ENCODE results near the gene DPF1. TPM values are rescaled to one million over a fixed set of nuclear protein-coding genes. Genes with fewer than 3 reads are reported as not detected.
"Not testable (repeated sequence)": the region's sequence is repeated elsewhere in the genome, so short reads cannot be mapped to it uniquely, and the experiment has no call there.

Gene DPF1
- total RNA-seq (2014; rRNA removed; shearing (Covaris generic)), result 6.4 and 19.2 TPM in 2 replicates

DNA sequence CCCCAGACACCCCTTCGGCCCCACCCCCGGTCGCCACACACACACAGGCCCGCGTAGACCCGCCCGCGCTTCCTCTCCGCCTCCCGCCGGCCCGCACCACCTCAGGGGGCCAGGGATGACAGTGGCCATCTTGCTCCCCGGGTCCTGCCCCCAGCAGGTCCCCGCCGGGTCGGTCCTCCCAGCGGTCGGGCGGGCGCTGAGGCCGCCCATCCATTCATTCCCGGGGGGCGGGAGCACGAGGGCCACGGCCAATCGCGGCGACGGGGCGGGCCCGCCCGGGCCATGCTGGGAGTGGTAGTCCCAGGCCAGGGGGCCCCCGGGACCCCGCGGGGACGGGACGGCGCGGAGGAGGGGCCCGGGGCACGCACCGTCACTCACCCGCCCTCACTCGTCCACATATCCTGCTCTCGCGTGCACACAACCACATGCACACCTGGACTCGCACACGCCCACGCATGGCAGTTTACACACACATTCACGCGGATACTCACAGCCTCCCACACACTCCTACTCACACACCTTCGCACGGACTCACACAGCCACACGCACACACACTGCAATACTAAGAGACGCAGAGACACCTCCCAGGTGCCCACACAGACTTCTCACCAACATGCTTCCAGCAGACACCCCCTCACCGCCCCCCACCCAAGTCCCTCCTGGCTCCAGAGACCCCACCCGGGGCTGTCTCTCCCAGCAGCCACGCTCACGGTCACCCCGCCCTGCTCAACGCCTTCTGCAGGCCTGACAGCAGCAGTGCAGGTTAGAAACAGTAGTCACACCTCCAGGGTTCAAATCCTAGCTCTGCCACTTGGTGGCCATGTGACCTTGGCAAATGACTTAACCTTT is at the start of gene DPF1:
Gene DPF1 (minus strand): TSS at position 209 of the 849 bp plus-strand sequence. CDS start 80 bp downstream, at position 129.
- peak; percentile 60 for DNase-seq (ENCODE audit: low spot score)

DNA sequence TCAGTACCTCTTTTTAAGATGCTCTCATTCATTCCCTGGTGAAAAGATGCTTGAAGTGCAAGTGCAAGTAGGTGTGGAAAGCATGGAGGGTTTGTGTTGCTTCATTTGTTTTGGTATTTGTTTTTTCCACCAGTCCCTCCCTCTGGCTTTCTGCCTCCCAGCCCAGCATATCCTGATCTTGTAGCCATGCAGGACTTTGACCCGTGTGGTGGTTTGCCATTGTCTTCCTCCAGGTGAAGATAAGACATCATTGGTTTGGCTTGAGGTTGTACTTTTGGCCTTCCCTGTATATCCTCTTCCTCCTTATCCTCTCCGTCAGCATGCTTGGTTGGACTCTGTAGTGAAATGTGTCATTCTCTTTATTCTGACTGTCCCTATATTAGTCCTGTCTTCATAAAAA is 49.5 kb upstream of the DPF1 start:
- no peak for DNase-seq (ENCODE audit: low spot score)

DNA sequence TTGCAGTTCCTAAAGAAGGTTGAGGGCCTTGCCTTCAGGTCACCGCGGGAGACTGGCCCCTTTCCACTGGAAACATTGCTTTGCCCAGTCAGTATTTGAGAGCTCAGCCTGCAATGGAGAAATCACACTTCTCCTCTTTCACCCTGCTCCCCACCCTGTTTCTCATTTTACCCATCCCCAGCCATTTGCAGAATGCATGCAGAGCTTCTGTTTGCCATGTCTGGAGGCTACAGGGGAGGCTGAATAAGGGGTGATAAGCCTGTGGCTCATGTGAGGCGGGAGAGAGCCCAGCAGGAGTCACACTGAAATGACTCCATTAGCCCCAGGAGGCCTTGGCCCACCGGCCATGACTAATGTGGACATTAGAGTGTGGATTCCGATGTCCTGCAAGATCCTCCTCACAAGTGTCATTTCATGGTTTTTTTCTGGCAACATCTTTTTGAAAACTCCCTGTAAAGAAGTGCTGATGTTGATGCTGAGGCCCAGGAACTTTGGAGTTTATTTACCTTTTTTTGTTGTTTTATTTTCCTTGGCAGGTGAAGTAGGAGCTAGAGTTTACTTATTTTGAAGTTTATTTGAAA is 46.7 kb upstream of the DPF1 start:
- DNase-seq (ENCODE audit: low spot score), result peak; percentile 90

DNA sequence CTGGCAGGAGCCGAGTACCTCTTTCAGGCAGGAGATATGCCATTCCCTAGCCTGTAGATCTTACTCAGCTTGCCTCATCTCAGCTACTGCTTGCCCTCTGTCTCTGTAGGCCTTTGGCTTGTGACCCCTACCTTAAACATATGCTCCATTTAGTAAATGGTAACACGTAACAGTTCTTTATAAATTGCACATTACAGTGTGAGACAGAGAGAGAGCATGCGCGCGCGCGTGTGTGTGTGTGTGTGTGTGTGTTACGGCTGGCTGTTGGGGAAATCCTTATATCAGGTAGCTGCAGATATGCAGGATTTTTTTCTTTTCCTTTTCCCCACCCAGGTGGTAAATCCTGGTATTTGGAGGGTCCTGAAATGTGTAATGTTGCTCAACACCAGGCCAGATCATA is 44.5 kb upstream of the DPF1 start:
- DNase-seq (ENCODE audit: low spot score), result no peak

DNA sequence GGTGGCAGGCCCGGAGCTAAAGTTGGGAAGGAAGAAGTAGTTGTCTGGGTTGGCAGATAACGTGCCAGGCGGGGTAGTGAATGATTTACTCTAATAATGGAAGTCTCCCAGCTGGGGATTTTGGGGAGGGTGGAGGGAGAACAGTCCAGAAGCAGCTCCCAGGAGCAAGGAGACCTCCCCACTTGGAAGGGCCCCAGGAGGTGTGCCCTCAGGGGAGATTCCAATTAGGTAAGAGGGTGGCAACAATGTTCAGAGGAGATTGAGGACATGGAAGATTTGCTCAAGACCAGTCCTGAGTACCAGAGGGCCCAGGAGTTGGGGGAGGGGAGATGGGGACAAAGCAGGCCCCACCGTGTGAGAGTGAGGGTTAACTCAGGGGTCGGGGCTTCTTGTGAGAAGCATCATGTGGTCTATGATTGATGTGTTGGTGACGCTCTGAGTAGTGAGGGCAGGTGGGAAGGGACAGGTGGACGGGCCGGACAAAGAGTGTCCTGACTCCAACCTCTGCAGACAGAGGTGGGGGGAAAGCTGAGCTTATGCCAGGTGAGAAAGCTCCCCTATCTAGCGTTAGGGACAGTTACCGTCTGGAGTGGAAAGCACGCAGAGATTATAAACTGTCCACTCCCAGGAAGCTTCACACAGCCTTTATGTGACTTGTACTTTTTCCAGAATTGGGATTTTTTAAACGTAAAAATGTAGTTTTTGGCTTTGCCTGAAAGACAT is 43.9 kb upstream of the DPF1 start:
- DNase-seq (ENCODE audit: low spot score), result no peak

DNA sequence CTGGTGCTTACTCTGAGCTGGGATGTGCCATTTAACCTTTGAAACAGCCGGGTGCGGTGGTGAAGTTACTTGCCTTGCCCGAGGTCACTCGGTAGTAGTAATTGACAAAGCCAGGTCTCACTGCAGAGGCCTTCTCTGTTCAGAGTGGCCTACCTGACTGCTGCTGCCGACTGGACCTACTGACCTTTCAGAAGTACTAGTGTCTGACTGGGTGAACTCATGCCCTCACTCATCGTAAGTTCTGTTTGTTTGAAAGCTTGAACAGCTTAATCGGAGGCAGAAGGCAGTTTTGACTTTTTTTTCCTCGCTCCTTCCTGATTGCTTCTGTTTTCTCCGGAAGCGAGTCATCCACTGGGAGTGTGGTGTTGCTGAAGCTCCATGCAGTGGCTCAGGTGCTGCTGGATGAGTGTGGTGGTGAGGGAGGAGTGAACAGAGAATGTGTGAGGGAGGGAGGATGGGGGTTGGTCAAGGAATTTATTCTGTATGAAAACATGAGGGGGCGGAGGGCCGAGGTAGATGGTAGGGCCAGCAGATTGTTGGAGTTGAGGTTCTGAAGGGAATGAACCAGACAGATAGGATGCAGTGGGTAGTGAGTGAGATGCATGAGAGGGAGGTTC is 43.1 kb upstream of the DPF1 start:
- peak; percentile 81 for DNase-seq (ENCODE audit: low spot score)

DNA sequence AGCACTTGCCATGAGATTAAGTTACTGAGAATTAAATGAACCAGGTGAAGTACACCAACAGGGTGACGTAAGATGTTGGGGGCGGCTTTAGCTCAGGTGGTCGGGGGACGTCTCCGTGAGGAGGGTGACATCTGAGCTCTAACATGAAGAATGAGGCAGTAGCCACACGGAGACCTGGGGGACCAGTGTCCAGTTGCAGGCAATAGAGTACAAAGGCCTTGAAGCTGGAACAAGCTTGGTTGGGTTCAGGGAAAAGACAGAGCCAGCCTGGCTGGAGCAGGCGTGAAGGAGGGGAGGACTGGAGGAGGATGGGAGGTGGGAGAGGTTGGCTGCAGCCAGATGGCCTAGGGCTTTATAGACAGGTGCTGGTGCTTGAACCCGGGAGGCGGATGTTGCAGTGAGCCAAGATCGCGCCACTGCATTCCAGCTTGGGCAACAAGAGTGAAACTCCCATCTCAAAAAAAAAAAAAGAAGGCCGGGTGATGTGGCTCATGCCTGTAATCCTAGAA is 42.0 kb upstream of the DPF1 start:
- DNase-seq (ENCODE audit: low spot score), result no peak

DNA sequence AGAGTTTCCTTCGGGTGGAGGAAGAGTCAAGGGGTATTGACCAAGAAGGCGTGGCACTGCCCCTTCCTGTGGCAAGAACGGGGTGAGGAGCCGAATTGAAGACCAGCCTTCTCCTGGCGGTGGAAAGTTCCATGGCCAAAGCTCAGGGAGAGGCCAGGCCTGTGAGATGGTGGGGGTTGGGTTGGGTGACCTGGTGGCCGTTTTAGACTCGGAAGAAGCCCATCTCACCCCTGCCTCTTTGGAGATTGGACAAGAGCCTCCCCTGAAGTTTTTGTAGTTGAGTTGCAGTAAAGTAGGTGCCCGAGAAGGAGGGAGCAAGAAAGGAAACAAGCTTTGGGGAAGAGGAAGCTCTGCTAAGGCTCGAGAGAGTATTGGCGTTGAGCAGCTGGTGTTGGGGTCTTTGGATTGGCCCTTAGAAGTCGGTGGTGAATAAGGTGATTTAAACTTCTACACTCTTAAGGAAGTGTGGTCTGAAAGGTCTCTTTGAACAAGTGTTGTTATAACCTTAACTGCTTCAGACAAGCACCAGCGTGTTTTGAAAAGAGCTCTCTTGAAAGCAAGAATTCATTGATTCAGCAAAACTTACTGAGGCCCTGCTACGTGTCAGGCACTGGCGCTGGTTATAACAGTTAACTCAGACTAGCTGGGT is 41.3 kb upstream of the DPF1 start:
- DNase-seq (ENCODE audit: low spot score), result no peak

DNA sequence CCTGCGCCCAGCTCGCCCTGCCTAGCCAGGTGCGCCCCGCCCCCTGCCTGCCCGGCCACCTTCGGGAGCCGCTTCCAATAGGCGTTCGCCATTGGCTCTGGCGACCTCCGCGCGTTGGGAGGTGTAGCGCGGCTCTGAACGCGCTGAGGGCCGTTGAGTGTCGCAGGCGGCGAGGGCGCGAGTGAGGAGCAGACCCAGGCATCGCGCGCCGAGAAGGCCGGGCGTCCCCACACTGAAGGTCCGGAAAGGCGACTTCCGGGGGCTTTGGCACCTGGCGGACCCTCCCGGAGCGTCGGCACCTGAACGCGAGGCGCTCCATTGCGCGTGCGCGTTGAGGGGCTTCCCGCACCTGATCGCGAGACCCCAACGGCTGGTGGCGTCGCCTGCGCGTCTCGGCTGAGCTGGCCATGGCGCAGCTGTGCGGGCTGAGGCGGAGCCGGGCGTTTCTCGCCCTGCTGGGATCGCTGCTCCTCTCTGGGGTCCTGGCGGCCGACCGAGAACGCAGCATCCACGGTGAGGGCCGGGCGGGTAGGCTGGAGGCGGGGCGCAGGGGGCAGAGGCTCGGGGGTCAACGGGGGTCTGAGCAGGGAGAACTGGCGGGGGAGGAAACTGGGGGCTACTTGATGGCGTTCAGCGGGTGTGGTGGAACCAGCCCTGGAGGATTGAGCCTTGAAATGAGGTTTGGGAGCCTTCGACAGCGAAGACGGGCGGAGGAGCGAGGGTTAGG is 40.6 kb upstream of the DPF1 start, which contains the start of gene SPINT2:
Gene SPINT2 (plus strand): TSS at position 88 of the 727 bp plus-strand sequence. CDS start 320 bp downstream, at position 408.
- no peak for DNase-seq (ENCODE audit: low spot score)

DNA sequence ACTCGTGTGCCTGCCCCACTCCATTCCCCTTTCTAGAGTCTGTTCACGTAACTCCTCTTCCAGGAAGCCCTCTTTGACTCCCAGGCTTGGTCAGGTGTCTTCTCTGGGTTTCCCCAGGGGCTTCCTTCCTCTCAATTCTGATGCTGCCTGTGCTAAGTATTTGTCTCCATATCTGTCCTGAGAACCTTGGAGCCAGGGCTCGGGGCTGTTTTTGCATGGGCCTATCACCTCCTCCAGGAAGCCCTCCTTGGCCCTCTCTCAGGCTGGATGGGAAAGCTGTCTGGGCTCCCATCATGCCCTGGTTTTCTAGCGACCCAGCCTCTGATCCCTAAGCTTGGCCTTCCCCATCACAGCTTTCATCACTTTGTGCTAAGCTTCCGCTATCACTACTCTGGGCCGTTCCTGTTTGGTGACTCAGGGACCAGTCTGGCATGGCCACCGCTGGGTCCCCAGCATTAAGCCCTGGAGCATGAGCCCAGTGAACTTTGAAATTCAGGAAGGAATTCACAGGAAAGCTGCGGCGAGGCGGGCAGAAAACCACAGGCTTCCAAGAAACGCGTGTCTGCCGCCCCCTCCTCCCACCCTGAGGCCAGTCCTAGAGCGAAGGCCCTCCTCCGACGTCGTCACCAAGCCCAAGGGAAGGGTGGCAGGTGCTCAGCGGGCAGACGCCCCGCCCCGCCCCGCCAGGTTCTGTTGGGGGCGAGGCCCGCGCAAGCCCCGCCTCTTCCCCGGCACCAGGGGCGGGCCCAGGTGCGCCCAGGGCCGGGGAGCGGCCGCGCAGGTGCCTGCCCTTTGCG is 39.9 kb upstream of the DPF1 start:
- DNase-seq (ENCODE audit: low spot score), result peak; percentile 41

DNA sequence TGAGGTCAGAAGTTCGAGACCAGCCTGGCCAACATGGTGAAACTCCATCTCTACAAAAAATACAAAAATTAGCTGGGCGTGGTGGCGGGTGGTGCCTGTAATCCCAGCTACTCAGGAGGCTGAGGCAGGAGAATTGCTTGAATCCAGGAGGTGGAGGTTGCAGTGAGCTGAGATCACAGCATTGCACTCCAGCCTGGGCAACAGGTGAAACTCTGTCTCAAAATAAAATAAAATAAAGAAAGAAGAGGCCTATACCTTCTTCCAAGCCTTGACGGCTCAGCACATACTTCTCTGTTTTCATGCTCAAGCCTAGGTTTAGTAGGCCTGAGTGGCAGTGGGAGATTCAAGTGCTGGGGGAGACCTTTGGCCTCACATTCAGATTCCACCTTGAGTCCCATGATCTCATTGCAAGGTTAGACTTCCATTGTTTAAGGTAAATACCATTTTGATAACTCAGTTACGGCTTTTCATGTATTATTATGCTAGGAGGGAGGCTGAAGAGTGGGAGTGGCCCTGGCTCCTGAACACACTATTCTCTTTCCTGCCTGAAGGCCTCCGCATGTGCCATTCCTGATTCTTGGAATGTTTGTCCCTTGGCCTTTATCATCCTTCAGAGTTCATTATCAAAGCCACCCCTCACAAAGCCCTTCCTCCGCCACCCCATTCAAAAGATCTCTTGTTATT is 38.7 kb upstream of the DPF1 start:
- DNase-seq (ENCODE audit: low spot score), result no peak

DNA sequence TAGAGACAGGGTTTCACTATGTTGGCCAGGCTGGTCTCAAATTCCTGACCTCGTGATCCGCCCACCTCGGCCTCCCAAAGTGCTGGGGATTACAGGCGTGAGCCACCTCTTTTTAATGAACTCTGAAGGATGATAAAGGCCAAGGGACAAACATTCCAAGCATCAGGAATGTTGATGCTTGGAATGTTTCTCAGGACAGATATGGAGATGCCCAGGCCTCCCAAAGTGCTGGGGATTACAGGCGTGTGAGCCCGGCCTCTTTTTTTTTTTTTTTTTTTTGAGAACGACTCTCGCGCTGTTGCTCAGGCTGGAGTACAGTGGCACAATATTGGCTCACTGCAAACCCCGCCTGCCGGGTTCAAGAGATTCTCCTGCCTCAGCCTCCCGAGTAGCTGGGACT is 37.9 kb upstream of the DPF1 start:
- not testable (repeated sequence) for DNase-seq (ENCODE audit: low spot score)

DNA sequence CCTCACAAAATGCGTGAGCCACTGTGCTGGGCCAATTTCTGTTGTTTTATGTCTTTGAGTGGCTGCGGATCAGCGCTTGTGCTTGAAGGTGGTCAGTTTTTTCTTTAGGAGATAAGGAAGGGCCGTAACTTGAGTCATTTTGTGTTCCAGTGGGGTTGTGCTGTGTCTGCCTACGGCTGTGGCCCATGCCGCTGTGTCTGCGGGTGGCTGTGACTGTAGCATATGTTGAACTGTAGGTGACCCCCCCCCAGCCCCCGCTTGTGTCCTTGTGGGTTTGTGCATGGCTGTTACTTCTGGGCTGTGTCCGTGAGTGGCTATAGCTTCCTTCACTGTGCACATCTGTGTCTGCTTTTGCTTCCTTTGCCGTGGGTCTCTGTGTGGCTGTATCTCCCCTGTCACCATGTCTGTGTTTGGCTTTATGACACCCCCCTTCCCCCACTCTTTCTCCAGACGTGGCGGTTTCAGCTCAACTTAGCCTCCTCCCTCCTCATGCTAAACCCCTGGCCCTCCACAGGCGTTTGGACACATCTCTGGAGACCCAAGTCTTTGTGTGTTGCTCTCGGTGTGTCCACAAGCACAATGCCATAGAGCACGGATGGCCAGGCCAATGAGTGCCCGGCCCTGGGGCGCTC is 31.5 kb upstream of the DPF1 start:
- DNase-seq (ENCODE audit: low spot score), result no peak

DNA sequence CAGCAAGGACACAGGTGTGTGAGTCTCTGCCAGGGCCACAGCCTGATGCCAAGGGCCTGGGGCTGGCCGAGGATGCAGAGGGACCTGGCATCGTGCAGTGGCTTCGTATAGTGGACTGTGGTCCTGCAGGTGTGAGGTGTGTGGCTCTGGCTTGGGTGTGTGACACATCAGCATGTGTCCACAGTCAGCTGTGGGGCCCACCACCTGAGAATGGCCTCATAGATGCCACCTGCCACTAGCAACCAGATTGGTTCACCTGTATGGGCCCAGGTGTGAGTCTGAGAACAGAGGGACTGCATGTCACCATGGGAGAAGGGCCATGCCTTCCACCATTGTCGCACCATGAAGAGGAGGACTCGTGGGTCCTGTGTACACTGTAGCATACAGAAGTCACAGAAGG is 29.8 kb upstream of the DPF1 start:
- no peak for DNase-seq (ENCODE audit: low spot score)

DNA sequence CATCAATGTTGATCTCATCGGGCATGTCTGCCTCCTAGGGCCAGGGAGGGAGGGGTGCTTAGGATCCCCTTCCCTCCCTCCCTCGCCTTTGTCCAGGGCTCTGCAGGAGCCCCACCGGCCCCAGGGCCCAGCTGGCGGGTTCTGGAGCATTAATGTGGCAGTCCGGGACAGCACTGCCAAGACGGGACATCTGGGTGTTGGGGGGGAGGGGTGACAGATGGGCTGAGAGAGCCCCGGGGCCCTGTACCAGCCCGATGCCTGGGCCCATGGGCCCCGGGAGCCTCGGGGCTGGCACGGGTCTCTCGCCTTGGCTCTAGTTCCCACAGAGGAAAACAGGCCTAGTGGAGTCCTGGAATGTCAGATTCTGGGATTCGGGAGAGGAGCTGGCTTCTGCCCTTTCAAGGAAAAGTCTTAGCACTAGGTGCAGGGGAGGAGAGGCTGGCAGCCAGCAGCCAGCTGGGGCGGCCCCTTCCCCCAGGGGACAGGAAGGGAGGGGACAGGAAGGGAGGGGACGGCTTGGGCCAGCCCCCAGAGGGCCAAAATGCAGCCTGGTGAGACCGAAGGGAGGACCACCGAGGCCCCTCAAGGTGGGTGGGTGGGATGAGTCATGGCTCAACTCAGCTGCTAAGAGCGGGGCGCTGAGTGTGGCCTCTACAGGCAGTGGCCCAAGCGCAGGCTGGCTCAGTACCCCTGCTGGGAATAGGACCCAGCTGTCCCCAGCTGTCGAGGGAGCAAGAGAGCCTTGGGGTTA is 29.1 kb upstream of the DPF1 start:
- DNase-seq (ENCODE audit: low spot score), result no peak

DNA sequence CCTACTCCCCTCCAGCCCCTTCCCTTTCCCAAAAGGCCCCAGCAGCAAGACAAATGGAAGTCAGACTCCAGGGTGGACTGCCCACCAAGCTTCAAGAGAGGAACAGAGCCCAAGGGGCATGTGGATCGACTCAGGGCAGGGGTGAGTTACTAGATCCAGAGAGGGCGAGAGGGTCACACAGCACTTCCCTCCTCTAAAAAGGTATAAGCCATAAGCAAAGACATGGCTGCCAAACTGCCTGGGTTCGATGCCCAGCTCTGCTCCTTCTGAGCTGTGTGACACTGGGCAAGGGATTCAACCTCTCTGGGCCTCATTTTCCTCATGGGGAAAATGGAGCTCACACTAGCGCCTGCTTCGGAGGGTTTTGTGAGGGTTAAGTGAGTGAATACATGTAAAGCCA is 28.4 kb upstream of the DPF1 start:
- DNase-seq (ENCODE audit: low spot score), result no peak

DNA sequence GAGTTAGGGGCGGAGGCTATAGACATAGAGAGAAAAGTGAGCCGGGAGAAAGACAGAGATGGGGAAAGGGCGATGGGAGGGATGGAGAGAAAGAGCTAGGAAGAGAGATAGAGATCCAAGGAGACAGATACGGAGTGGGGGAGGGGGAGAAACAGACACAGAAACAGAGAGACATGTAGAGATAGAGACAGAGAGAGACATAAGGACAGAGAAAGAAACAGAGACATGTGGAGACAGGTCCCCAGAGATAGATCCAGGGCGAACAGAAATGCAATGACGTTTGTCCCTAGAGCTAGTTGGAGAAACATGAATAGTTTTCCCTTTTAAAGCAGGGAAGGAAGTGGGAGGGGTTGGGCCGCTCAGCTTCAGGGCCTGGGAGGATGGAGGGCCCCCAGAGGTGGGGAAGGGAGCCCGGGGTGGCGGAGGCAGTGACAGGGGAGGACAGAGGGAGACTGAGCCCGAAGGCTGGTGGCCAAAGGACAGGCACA is 27.6 kb upstream of the DPF1 start:
- DNase-seq (ENCODE audit: low spot score), result no peak
